ENCODE measurements around the gene CCL1. TPM values are rescaled to one million over a fixed set of nuclear protein-coding genes. Genes with fewer than 3 reads are reported as not detected.

CCL1 gene
- total RNA-seq, 1 experiment from 2014 or later = not detected

DNA sequence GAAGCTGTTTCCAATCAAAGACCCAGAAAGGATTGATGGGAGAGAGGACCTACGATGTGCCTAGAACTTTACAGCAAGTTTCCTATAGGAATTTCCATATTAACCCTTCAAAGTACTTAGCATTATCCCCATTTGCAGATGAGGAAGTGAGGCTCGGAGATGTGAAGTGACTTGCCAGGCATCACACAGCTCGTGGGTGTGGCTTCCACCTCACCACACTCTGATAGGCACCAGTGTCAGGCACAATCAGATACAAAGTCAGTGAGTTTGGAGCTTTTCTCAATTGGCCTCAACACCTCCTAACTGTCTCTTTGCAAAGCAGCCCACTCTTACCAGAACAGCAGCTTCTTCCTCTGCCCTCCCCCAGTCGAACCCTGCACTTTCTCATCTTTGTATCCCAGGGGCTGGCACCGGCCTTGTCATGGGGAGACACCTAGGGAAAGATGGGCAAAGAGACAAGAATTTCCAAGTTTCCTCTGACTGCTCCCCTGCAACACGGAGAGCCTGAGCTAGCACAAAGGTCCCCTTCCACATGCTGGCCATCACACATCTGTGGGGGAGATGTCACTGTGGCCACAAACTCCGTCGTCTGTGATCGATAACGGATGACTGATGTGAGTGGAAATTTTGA lies 37.4 kb upstream of the CCL1 start:
- intact Hi-C loops (cut with micrococcal nuclease; ENCODE audit: unreplicated experiment) = no loop called here
- DNase-seq = no peak
- TF ChIP-seq, protein P1, sequence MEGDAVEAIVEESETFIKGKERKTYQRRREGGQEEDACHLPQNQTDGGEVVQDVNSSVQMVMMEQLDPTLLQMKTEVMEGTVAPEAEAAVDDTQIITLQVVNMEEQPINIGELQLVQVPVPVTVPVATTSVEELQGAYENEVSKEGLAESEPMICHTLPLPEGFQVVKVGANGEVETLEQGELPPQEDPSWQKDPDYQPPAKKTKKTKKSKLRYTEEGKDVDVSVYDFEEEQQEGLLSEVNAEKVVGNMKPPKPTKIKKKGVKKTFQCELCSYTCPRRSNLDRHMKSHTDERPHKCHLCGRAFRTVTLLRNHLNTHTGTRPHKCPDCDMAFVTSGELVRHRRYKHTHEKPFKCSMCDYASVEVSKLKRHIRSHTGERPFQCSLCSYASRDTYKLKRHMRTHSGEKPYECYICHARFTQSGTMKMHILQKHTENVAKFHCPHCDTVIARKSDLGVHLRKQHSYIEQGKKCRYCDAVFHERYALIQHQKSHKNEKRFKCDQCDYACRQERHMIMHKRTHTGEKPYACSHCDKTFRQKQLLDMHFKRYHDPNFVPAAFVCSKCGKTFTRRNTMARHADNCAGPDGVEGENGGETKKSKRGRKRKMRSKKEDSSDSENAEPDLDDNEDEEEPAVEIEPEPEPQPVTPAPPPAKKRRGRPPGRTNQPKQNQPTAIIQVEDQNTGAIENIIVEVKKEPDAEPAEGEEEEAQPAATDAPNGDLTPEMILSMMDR (IDR thresholded peaks at IDR 0.05; ENCODE audit: unreplicated experiment) = no peak
- BruUV-seq (replicated peaks) = no TSS peak
- H3K9me3 Mint-ChIP-seq (ENCODE audit: low read depth, unreplicated experiment) = no peaks in the 10 kb centered on the region
- peaks cover 82% of the 10 kb centered on the region for H3K27me3 Mint-ChIP-seq (ENCODE audit: unreplicated experiment)
- H3K4me3 Mint-ChIP-seq (ENCODE audit: low read depth, unreplicated experiment) = no peak overlapping the region
- no peak overlapping the region for H3K27ac Mint-ChIP-seq (ENCODE audit: unreplicated experiment)
- no peaks in the 10 kb centered on the region for H3K4me1 Mint-ChIP-seq (ENCODE audit: low read depth, unreplicated experiment)
- H3K36me3 Mint-ChIP-seq (ENCODE audit: insufficient read depth, unreplicated experiment) = no peaks in the 10 kb centered on the region
- CTCF ChIA-PET = no interaction called here

DNA sequence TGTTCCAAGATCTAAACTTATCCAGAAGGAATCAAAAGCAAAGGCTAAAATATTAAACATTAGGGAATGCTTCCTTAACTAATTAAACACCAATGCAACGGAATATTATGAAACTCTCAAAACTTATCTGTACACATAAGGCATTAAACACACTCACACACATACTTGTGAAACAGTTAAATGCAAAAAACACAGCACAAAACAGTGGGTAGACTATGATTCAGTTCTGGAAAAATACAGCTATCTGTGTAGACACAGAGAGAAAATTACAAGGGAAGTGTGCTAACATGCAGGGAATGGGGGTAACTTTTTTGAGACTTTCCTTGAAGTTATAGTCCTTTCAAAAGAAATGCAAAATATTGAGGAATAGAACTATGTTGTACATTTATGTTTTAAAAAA lies 36.7 kb upstream of the CCL1 start:
- Mint-ChIP-seq H3K9me3 (ENCODE audit: low read depth, unreplicated experiment) (no peaks in the 10 kb centered on the region), H3K27ac (ENCODE audit: unreplicated experiment) (no peak overlapping the region), H3K36me3 (ENCODE audit: insufficient read depth, unreplicated experiment) (no peaks in the 10 kb centered on the region), H3K27me3 (ENCODE audit: unreplicated experiment) (peaks cover 82% of the 10 kb centered on the region), H3K4me3 (ENCODE audit: low read depth, unreplicated experiment) (no peak overlapping the region), H3K4me1 (ENCODE audit: low read depth, unreplicated experiment) (no peaks in the 10 kb centered on the region)
- TF ChIP-seq, protein P1 (IDR thresholded peaks at IDR 0.05; ENCODE audit: unreplicated experiment) = no peak
- CTCF ChIA-PET = no interaction called here
- intact Hi-C loops (cut with micrococcal nuclease; ENCODE audit: unreplicated experiment) = no loop called here
- BruUV-seq (replicated peaks) = no TSS peak
- no peak for DNase-seq

DNA sequence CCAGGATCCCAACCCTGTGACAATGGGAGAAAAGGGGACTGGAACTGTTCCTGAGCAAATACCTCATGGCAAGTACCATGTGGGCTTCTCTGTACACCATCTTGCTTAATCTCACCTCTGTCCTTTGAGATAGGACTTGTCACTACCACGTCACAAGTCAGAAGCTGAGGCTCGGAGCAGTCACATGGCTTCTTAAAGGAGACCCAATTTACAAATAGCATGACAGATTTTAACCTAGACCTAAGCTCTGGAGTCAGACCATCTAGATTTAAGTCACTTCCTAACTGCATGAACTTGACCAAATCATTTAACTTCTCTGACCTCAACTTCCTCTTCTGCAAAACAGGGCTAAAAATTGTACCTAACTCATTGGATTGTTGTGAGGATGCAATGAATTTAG lies 36.0 kb upstream of the CCL1 start:
- no peaks in the 10 kb centered on the region for H3K4me1 Mint-ChIP-seq (ENCODE audit: low read depth, unreplicated experiment)
- intact Hi-C loops (cut with micrococcal nuclease; ENCODE audit: unreplicated experiment) = no loop called here

DNA sequence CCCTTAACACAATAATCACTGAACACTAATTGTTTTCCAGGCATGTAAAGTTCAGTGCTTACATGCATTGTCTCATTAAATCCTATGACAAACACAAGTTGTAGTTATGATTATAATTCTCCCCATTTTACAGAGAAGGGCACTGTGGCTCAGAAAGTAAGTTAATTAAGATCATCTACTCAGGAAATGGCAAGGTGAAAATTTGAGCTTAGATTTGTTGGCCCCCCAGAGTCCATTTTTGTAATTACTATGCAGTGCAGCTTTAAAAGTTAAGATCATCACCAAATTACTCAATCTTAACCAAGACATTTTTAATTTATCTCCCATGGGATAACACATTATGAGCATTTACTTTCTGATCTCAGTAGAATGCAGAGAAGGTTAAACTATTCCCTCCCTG lies 34.2 kb upstream of the CCL1 start:
- no peaks in the 10 kb centered on the region for H3K4me1 Mint-ChIP-seq (ENCODE audit: low read depth, unreplicated experiment)
- TF ChIP-seq, protein P1 (IDR thresholded peaks at IDR 0.05; ENCODE audit: unreplicated experiment) = no peak
- intact Hi-C loops (cut with micrococcal nuclease; ENCODE audit: unreplicated experiment) = no loop called here
- H3K9me3 Mint-ChIP-seq (ENCODE audit: low read depth, unreplicated experiment) = no peaks in the 10 kb centered on the region
- BruUV-seq (replicated peaks) = no TSS peak
- no peaks in the 10 kb centered on the region for H3K36me3 Mint-ChIP-seq (ENCODE audit: insufficient read depth, unreplicated experiment)
- H3K4me3 Mint-ChIP-seq (ENCODE audit: low read depth, unreplicated experiment) = no peak overlapping the region
- CTCF ChIA-PET = interaction anchor here (0.6 to 1.3 kb wide), 3 partner anchors 19 to 281 kb away, joined by 3 to 4 read pairs (median 4); no protein-coding TSS in a partner anchor
- peaks cover 96% of the 10 kb centered on the region for H3K27me3 Mint-ChIP-seq (ENCODE audit: unreplicated experiment)
- no peak overlapping the region for H3K27ac Mint-ChIP-seq (ENCODE audit: unreplicated experiment)
- DNase-seq = no peak

More for the DNA sequence above, 36.0 kb upstream of the CCL1 start:
- CTCF ChIA-PET = no interaction called here
- Mint-ChIP-seq H3K36me3 (ENCODE audit: insufficient read depth, unreplicated experiment) (no peaks in the 10 kb centered on the region), H3K4me3 (ENCODE audit: low read depth, unreplicated experiment) (no peak overlapping the region), H3K27ac (ENCODE audit: unreplicated experiment) (no peak overlapping the region), H3K27me3 (ENCODE audit: unreplicated experiment) (peaks cover 82% of the 10 kb centered on the region), H3K9me3 (ENCODE audit: low read depth, unreplicated experiment) (no peaks in the 10 kb centered on the region)
- DNase-seq = no peak
- TF ChIP-seq, protein P1 (IDR thresholded peaks at IDR 0.05; ENCODE audit: unreplicated experiment) = no peak
- BruUV-seq (replicated peaks) = no TSS peak

Data from Calu3 (cell line).